ENCODE results near the gene HMGN4. TPM values are rescaled to one million over a fixed set of nuclear protein-coding genes. Genes with fewer than 3 reads are reported as not detected.
A peak's percentile ranks its signal among the peaks of the same experiment; 100 is the strongest.

The HMGN4 gene
- polyA plus RNA-seq, 3 donors = 28.1 to 116 (median 91.3) TPM

- H3K9ac ChIP-seq (ENCODE audit: insufficient read depth, low read length, poor library complexity, severe bottlenecking) = no peak overlapping the region
- DNase-seq = no peak
- H3K27ac ChIP-seq (ENCODE audit: low read depth in 1 of 2, low read length in 2 of 2) = no peak overlapping the region
- no peaks in the 10 kb centered on the region for H3K79me2 ChIP-seq (ENCODE audit: insufficient read depth, low read length)
- H3K4me1 ChIP-seq (ENCODE audit: control insufficient read depth in 1 of 2, insufficient read depth in 2 of 2, low read length in 2 of 2) = peaks cover 13 to 17% of the 10 kb centered on the region in 2 donors
- H4K20me1 ChIP-seq (ENCODE audit: insufficient read depth, low read length) = no peaks in the 10 kb centered on the region
- H3K27me3 ChIP-seq (ENCODE audit: control insufficient read depth in 2 of 2, insufficient read depth in 2 of 2, low read length in 2 of 2) = peaks cover 0 to 4% of the 10 kb centered on the region in 2 donors
- H3K9me3 ChIP-seq (replicated peaks in 1 of 2; ENCODE audit: control insufficient read depth in 1 of 2, insufficient read depth in 1 of 2, low read length in 2 of 2) = no peaks in the 10 kb centered on the region
- no peak overlapping the region for H2AFZ ChIP-seq (ENCODE audit: insufficient read depth, low read depth, low read length, poor library complexity, severe bottlenecking)
- no peak overlapping the region for H3K4me3 ChIP-seq (replicated peaks in 1 of 3; ENCODE audit: low read depth in 2 of 3, low read length in 3 of 3)
- intact Hi-C loops (cut with micrococcal nuclease) = loop anchor here in 1 of 2 donors (10.0 kb wide), 1 partner anchor 403 kb away; no protein-coding TSS in a partner anchor
- Mint-ChIP-seq H3K4me3 (no peak overlapping the region), H3K4me1 (peaks cover 18% of the 10 kb centered on the region), H3K27me3 (ENCODE audit: low read depth in 3 of 3) (peaks cover 9 to 15% (median 11%) of the 10 kb centered on the region in 3 donors), H3K9me3 (peaks cover 2 to 12% (median 10%) of the 10 kb centered on the region in 7 donors), H3K27ac (peak overlapping the region in 1 of 7 donors; percentile 8), H3K36me3 (no peaks in the 10 kb centered on the region)
- H3K36me3 ChIP-seq (replicated peaks in 1 of 2; ENCODE audit: control insufficient read depth in 1 of 2, insufficient read depth in 2 of 2, low read length in 2 of 2) = no peaks in the 10 kb centered on the region
- TF ChIP-seq CTCF (IDR thresholded peaks at IDR 0.05) = no peak
- no peak overlapping the region for H3K4me2 ChIP-seq (replicated peaks; ENCODE audit: extremely low read depth, low read length, poor library complexity, severe bottlenecking)
- no CpG with 5 or more reads among the region's 6 CpGs for WGBS (ENCODE audit: insufficient coverage)
Observed at GRCh38 chr6:26578279-26578678, 40.1 kb downstream of the HMGN4 start.

GRCh38 chr6:26578741-26579140 is 40.6 kb downstream of the HMGN4 start:
- no CpG with 5 or more reads among the region's 1 CpG for WGBS (ENCODE audit: insufficient coverage)

More at GRCh38 chr6:26578741-26579140, 40.6 kb downstream of the HMGN4 start:
- Histone ChIP-seq H3K27me3 (ENCODE audit: control insufficient read depth in 2 of 2, insufficient read depth in 2 of 2, low read length in 2 of 2) (peaks cover 0 to 8% of the 10 kb centered on the region in 2 donors), H3K9me3 (replicated peaks in 1 of 2; ENCODE audit: control insufficient read depth in 1 of 2, insufficient read depth in 1 of 2, low read length in 2 of 2) (no peaks in the 10 kb centered on the region), H3K4me3 (replicated peaks in 1 of 3; ENCODE audit: low read depth in 2 of 3, low read length in 3 of 3) (no peak overlapping the region), H3K4me1 (ENCODE audit: control insufficient read depth in 1 of 2, insufficient read depth in 2 of 2, low read length in 2 of 2) (peaks cover 13 to 17% of the 10 kb centered on the region in 2 donors), H3K27ac (ENCODE audit: low read depth in 1 of 2, low read length in 2 of 2) (no peak overlapping the region), H3K79me2 (ENCODE audit: insufficient read depth, low read length) (no peaks in the 10 kb centered on the region), H2AFZ (ENCODE audit: insufficient read depth, low read depth, low read length, poor library complexity, severe bottlenecking) (no peak overlapping the region), H4K20me1 (ENCODE audit: insufficient read depth, low read length) (no peaks in the 10 kb centered on the region), H3K9ac (ENCODE audit: insufficient read depth, low read length, poor library complexity, severe bottlenecking) (no peak overlapping the region), H3K4me2 (replicated peaks; ENCODE audit: extremely low read depth, low read length, poor library complexity, severe bottlenecking) (no peak overlapping the region), H3K36me3 (replicated peaks in 1 of 2; ENCODE audit: control insufficient read depth in 1 of 2, insufficient read depth in 2 of 2, low read length in 2 of 2) (no peaks in the 10 kb centered on the region)
- Mint-ChIP-seq H3K4me3 (no peak overlapping the region), H3K9me3 (peaks cover 2 to 12% (median 10%) of the 10 kb centered on the region in 7 donors), H3K27me3 (ENCODE audit: low read depth in 3 of 3) (peaks cover 7 to 17% (median 15%) of the 10 kb centered on the region in 3 donors), H3K4me1 (peaks cover 15% of the 10 kb centered on the region), H3K36me3 (no peaks in the 10 kb centered on the region), H3K27ac (no peak overlapping the region)
- no peak for TF ChIP-seq CTCF (IDR thresholded peaks at IDR 0.05)
- intact Hi-C loops (cut with micrococcal nuclease) = loop anchor here in 1 of 2 donors (10.0 kb wide), 1 partner anchor 404 kb away; no protein-coding TSS in a partner anchor
- no peak for DNase-seq

Measured in CD14-positive monocyte (primary cell).